GM12878 (cell line): Measurements from ENCODE around the gene DLG2. TPM values are rescaled to one million over a fixed set of nuclear protein-coding genes. Genes with fewer than 3 reads are reported as not detected.

Experiments used
- ATF3 ChIP-seq: IDR thresholded peaks from 2 replicates; pipeline ENCODE4 v1.6.1; 2011; ENCODE audit warnings: low read depth, mild to moderate bottlenecking, low read length, moderate library complexity, borderline replicate concordance; ENCODE audit errors: extremely low read depth
- BCLAF1 ChIP-seq: fragments of 450-650 bp; IDR thresholded peaks from 2 replicates; pipeline ENCODE4 v1.6.1; 2017; ENCODE audit warnings: antibody characterized with exemption, mild to moderate bottlenecking, moderate library complexity
- ZNF592 ChIP-seq: fragments of 450-650 bp; IDR thresholded peaks from 2 replicates; pipeline ENCODE4 v1.6.1; 2017; ENCODE audit warnings: mild to moderate bottlenecking, moderate library complexity
- polyA plus RNA-seq, 11 experiments: library from polyadenylated mRNA; depleted of rRNA in 4 of 11; unstranded in 6 of 11; stranded (reverse) in 5 of 11; fragments of >200 nt; fragmentation: Nextera tagmentation in 4 of 11; fragmentation: Illumina TruSeq in 1 of 11; extraction: Ambion mirVana in 4 of 11; extraction: Trizol in 1 of 11; gene quantifications; 1 replicate in 1 of 11; 2 replicates in 10 of 11; pipeline versions ENCODE4 v1.2.1 to v1.2.3, GENCODE V29; 2011 to 2016; ENCODE audit warnings: inconsistent platforms in 2 of 11, missing spikeins in 2 of 11, low read depth in 1 of 11
- total RNA-seq, 4 experiments: library from RNA; depleted of rRNA in 3 of 4; stranded (reverse); fragments of >200 nt in 3 of 4; fragmentation: Illumina TruSeq in 1 of 4; extraction: Trizol in 1 of 4; gene quantifications; 2 replicates each; pipeline versions ENCODE4 v1.2.1 to v1.2.3, GENCODE V29; 2013 to 2021

Gene DLG2
- total and polyA plus RNA-seq, 10 of the 15 experiments (the other 5 are each of a cell fraction or from before 2014, with no cell fraction given), result 0.09 to 0.98 (median 0.35) TPM

DNA sequence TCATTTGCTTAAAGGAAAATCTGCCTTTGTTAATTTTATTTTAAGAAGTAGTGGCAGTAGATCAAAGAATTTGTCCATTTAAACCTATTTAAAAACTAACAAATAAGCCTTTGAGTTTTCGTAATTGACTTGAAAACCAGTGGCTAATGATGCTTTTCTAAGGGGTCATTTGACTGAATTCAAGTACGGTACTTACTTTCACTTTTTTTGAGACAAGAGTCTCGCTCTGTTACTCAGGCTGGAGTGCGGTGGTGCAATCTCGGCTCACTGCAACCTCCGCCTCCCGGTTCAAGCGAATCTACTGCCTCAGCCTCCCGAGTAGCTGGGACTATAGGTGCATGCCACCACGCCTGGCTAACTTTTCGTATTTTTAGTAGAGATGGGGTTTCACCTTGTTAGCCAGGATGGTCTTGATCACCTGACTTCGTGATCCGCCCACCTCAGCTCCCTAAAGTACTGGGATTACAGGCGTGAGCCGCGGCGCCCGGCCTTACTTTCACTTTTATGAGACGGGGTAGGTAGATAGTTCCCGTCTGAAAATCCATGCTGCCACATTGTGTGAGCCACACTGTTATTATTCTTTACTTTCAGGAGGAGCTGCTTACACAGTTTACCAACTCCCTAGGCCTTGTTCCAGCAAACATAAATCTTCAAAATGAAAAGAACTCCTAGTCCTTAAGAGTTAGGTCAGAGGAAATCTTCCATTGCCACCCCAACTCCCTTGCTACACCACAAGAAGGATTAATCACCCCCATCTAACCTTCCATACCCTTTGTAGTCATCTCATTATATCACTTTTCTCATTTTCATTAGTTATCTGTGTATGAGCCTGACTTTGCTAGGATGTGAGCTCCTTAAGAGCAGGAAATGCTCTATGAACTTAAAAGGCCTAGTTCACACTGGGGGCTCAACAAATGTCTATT lies 1414.4 kb downstream of the DLG2 start (continued):
- TF ChIP-seq BCLAF1 (no peak), ATF3 (no peak), ZNF592 (no peak)
